ENCODE results near the gene SOX5.

Gene SOX5

GRCh38 chr12:23671881-23672280 is 277.6 kb downstream of the SOX5 start:
- no peak for DNase-seq

- DNase-seq = no peak
Measured at GRCh38 chr12:23670684-23671083, 278.8 kb downstream of the SOX5 start.

GRCh38 chr12:23669691-23670090 is 279.8 kb downstream of the SOX5 start:
- no peak for DNase-seq

- DNase-seq = no peak
Measured at GRCh38 chr12:23666866-23667265, 282.6 kb downstream of the SOX5 start.

GRCh38 chr12:23662966-23663365 is 286.5 kb downstream of the SOX5 start:
- DNase-seq = no peak

GRCh38 chr12:23659131-23659530 is 290.3 kb downstream of the SOX5 start:
- DNase-seq = no peak

- no peak for DNase-seq
Measured at GRCh38 chr12:23657598-23657997, 291.9 kb downstream of the SOX5 start.

- DNase-seq = no peak
Measured at GRCh38 chr12:23655884-23656283, 293.6 kb downstream of the SOX5 start.

GRCh38 chr12:23655112-23655511 is 294.4 kb downstream of the SOX5 start:
- DNase-seq = no peak

GRCh38 chr12:23648546-23648945 is 300.9 kb downstream of the SOX5 start:
- no peak for DNase-seq

- no peak for DNase-seq
Measured at GRCh38 chr12:23640754-23641153, 308.7 kb downstream of the SOX5 start.

- DNase-seq = no peak
Measured at GRCh38 chr12:23634344-23634743, 315.1 kb downstream of the SOX5 start.

GRCh38 chr12:23631786-23632377 is 317.6 kb downstream of the SOX5 start:
- DNase-seq = no peak

- DNase-seq = no peak
Measured at GRCh38 chr12:23630524-23630923, 318.9 kb downstream of the SOX5 start.

GRCh38 chr12:23628806-23629205 is 320.7 kb downstream of the SOX5 start:
- no peak for DNase-seq

GRCh38 chr12:23626791-23627190 is 322.7 kb downstream of the SOX5 start:
- no peak for DNase-seq

- DNase-seq = no peak
Measured at GRCh38 chr12:23621900-23622299, 327.6 kb downstream of the SOX5 start.

- DNase-seq = no peak
Measured at GRCh38 chr12:23618718-23619117, 330.8 kb downstream of the SOX5 start.

- DNase-seq = no peak
Measured at GRCh38 chr12:23617749-23618148, 331.7 kb downstream of the SOX5 start.

GRCh38 chr12:23614280-23614679 is 335.2 kb downstream of the SOX5 start:
- DNase-seq = no peak

GRCh38 chr12:23611320-23611719 is 338.1 kb downstream of the SOX5 start:
- DNase-seq = no peak

- no peak for DNase-seq
Measured at GRCh38 chr12:23600919-23601318, 348.6 kb downstream of the SOX5 start.

- DNase-seq = no peak
Measured at GRCh38 chr12:23596568-23596967, 352.9 kb downstream of the SOX5 start.

GRCh38 chr12:23587833-23588559 is 361.5 kb downstream of the SOX5 start:
- DNase-seq = no peak

- DNase-seq = no peak
Measured at GRCh38 chr12:23585782-23586163, 363.7 kb downstream of the SOX5 start.
